Stimulated activated CD8-positive, alpha-beta memory T cell treated with anti-CD3 and anti-CD28 coated beads, Interleukin-4, amount 100 ng/mL, for 4 hours (primary cell): ENCODE measurements around the gene STRADB.
"Not testable (repeated sequence)": the region's sequence is repeated elsewhere in the genome, so short reads cannot be mapped to it uniquely, and the experiment has no call there.

Experiments used
- DNase-seq, 2 donors: peaks; one replicate each; pipeline ENCODE4 v3.0.0-alpha.2; 2020; ENCODE audit warnings: low read depth in 2 of 2, low spot score in 1 of 2

Gene STRADB, protein sequence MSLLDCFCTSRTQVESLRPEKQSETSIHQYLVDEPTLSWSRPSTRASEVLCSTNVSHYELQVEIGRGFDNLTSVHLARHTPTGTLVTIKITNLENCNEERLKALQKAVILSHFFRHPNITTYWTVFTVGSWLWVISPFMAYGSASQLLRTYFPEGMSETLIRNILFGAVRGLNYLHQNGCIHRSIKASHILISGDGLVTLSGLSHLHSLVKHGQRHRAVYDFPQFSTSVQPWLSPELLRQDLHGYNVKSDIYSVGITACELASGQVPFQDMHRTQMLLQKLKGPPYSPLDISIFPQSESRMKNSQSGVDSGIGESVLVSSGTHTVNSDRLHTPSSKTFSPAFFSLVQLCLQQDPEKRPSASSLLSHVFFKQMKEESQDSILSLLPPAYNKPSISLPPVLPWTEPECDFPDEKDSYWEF

GRCh38 chr2:201451292-201452057 lies at the start of gene STRADB, which contains the start of gene TRAK2:
Gene STRADB, plus strand, starts transcription at chr2:201451740. Its CDS starts 3,101 bp downstream, at chr2:201454841.
Gene TRAK2, minus strand, starts transcription at chr2:201451458. Its CDS starts 30,951 bp downstream, at chr2:201420507.
- peak; percentile 88 to 93 for DNase-seq

- DNase-seq = no peak
Measured at GRCh38 chr2:201401815-201402214, 49.7 kb upstream of the STRADB start.

DNA sequence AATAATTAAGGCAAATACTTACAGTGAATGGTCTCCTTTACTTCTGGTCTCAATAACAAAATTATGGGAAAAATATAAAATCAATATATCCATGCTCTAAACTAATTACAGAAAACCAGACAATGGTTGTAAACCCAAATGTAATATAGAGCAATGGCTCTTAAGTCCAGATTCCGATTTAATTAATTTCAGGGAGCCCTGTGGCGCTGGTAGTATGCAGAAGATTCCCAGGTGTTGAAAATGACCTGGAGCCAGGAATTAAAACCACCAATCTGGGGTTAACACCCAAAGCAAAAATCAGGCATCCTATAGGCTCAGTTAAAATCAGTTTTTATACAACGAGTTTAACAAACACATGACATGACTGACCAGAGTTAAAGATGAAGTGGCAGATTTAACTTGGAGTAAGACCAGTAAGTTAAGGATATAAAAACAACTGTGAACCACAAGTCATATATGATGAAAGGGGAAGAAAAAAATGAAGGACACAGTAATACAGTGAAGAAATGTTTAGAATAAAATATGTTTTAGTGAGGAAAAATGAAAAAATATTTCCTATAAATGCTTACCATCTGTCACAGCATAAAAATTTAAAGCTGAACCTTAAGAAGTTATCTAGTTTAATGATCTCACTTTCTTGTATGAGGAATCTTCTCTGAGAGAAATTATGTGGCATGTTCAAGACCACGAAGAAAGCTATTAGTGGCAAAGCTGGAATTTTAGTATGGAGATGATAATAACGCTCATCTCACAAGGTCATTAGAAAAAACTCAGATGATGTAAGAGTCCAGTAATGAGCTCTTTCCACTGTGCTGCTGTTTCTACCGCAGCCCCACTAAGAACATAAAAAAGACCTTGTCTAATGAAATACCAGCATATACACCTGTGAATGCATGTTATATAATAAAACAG lies 48.6 kb upstream of the STRADB start:
- no peak for DNase-seq

GRCh38 chr2:201403880-201404279 lies 47.7 kb upstream of the STRADB start:
- no peak for DNase-seq

DNA sequence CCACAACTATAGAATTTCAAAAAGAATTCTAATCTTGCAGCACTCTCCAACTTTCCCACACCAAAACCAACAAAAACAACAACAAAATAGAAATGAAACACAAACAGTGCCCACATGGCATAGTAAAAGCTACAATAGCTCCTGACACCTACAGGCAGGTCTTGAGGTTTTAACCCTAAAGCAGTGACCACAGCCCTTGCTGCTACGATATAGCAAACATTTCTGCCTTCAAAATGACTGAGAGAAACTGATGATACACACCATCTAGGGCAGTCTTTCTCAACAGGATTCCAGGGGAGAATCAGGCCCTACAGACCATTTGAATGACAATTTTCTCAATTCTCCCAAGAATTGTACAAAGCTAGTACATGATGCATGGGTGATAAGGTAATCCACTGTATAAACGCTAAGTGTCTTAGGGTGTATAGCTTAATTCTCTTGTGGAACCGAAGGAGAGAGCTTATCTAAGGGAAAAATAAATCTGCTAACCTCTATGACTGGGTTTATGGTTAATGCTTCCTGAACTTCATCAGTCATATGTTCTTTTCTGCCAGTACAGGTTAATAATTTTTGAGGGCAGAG lies 46.8 kb upstream of the STRADB start:
- no peak for DNase-seq

GRCh38 chr2:201406077-201406662 lies 45.4 kb upstream of the STRADB start:
- DNase-seq = no peak

- DNase-seq = no peak
Measured at GRCh38 chr2:201407265-201407664, 44.3 kb upstream of the STRADB start.

DNA sequence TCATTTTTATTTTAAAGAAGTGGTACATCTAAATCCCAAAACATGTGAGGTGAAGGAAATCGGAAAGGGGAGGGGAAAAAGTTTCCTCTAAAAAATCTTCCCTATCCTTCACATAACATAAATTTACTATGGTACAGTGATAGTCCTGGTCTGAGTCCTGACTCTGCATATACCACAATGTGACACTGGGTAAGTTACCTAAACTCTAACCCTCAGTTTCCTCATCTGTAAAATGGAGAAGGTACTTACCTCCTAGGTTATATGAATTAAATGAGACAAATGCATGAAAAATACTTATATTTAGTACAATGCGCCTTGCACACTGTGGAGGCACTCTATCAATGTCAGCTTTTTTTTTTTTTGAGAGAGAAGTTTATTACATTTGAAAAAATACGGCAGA lies 42.6 kb upstream of the STRADB start:
- DNase-seq = no peak

DNA sequence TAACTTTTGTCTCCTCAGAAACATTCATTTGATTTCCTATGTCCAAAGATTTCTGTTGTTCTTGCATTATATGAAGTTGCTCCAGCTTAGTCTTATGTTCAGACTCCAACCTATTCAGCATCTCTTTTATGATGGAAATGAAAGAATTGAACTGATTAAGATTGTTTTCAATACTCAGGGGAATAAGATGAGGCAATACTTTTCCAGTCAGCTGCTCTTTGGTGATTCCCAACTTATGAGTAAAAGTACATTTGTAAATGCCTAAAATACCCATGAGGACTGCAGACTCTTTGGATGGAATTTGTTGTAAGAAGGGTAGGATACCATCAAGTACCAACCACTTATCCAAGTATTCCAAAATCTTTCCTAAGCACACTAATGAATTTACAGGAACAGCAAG lies 40.1 kb upstream of the STRADB start:
- no peak for DNase-seq

DNA sequence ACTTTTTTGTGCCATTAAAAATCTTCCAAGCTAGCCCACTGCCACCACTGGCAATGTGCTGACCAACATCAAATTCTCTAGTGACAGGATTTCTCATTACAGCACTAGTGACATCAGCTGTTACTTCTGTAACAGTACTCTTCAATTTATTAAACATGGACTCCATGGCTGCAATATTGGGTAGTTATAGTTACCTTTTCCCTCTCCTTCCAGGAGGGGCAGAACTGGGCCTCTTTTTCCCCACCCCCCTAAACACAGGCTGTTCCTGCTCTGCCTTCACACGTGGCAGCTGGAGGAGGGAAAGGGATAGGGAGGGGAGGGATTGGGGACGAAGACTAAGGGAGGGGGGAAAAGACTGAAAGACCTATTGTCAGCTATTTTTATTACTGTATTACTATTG lies 38.4 kb upstream of the STRADB start:
- no peak for DNase-seq

DNA sequence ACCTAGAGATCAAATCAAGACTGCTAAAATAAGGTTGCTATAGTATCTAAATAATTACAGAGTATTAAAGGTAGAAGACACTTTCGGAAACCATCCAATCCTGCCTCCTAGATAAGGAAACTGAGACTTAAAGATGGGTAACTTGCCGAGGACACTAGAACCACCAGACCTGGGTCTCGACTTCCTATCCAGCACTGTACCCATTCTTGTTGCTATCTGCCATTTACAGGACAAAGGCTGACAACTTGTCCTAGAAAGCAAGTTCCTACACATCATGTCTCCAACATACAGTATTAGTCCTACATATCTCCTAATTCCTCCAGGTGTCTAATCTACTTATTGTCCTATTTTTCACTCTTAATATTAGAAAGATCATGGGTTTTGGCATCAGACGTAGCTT lies 38.0 kb upstream of the STRADB start:
- no peak for DNase-seq

- DNase-seq = no peak
Measured at GRCh38 chr2:201414099-201415023, 37.2 kb upstream of the STRADB start.

GRCh38 chr2:201415149-201415548 lies 36.4 kb upstream of the STRADB start:
- no peak for DNase-seq

DNA sequence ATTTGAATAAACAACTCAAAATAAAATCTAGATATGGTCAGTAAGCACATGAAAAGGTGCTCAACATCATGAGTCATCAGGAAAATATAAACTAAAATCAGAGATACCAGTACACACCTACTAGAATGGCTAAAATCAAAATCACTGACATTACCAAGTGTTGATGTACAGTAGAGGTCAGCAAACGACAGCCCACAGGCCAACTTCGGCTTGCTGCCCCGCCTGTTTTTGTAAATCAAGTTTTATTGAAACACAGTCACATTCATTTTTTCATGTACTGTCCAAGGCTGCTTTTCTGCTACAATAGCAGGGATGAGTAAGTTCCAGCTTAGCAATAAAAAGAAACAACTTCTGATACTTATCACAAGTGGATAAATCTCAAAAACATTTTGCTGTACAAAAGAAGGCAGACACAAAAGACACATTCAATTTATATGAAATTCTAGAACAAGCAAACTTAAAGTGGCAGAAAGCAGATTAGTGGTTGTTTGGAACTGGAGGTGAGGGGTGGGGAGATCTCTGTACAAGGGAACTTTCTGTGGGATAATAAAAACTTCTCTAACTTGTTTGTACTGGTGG lies 32.4 kb upstream of the STRADB start:
- no peak for DNase-seq

DNA sequence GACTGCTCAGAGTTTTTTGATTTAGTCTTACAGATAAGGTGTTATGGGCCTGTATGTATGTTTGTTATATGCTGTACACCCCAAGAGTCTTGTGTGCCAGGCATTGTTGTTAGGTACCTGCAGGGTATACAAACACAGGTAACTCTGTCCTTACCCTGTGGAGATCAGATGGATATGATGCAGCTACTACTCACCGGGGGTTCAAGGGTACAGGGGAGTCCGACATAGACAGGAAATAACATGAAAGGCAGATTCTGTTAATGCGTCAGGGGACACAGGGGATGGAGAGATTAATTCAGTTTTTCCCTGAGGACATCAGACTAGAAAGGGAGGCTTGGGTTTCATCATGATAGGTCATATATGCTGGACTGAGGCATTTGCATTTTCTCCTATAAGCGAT lies 31.6 kb upstream of the STRADB start:
- no peak for DNase-seq

DNA sequence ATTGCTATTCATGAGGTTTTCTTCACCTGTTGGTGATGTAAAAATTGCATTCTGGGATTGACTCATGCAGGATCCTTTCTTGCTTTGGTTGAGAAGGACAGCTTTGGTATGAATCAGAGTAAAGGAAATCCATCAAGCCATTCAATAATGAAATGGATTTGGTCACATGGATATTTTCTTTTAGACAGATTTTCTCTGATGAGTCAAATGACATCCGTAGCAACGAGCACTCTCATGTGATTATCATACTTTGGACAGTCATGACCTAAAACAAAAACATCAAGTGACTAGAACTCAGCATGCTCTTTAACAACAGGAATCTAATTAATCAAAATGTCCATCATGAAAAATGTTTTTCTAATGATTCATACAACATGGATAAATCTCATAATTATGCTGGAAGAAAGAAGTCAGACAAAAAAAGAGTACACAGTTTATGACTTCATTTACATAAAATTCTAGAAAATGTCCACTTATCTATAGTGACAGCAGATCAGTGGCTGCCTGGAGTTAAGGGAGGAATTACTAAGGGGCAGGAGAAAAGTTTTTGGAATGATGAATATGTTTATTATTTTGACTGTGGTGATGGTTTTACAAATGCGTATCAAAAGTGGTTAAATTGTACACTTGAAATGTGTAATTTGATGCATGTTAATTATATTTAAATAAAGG lies 31.0 kb upstream of the STRADB start:
- no peak for DNase-seq

- no peak for DNase-seq
Measured at GRCh38 chr2:201425952-201426351, 25.6 kb upstream of the STRADB start.

- not testable (repeated sequence) for DNase-seq
Measured at GRCh38 chr2:201428366-201428765, 23.2 kb upstream of the STRADB start.
